PFSK-1 (cell line): ENCODE measurements around the gene PITPNM3.

Experiments
- FOXP2 ChIP-seq: optimal IDR thresholded peaks from 2 replicates; pipeline ENCODE3; 2011; ENCODE audit warnings: borderline replicate concordance, control low read depth, inconsistent platforms; ENCODE audit not compliant: insufficient read depth; ENCODE audit errors: extremely low read length, extremely low read depth
- POLR2AphosphoS5 ChIP-seq: IDR thresholded peaks from 2 replicates; pipeline ENCODE4 v1.6.1; 2012; ENCODE audit warnings: low read depth, mild to moderate bottlenecking, control low read depth, low read length, moderate library complexity
- REST ChIP-seq, 2 experiments: IDR thresholded peaks; 2 replicates each; pipeline versions ENCODE4 v1.6.1 to v1.8.0; 2011 to 2012; ENCODE audit warnings: low read depth in 2 of 2, low read length in 2 of 2, control low read depth in 1 of 2, inconsistent platforms in 1 of 2, mild to moderate bottlenecking in 1 of 2, moderate library complexity in 1 of 2; ENCODE audit not compliant: insufficient read depth in 1 of 2
- SIN3A ChIP-seq: IDR thresholded peaks from 2 replicates; pipeline ENCODE4 v1.6.1; 2012; ENCODE audit warnings: mild to moderate bottlenecking, low read length, moderate library complexity, borderline replicate concordance; ENCODE audit not compliant: insufficient read depth
- TAF1 ChIP-seq: IDR thresholded peaks from 2 replicates; pipeline ENCODE4 v1.6.1; 2012; ENCODE audit warnings: low read length, control low read depth, borderline replicate concordance; ENCODE audit not compliant: insufficient read depth

PITPNM3 gene

GRCh38 chr17:6541886-6542285, 14.5 kb downstream of the PITPNM3 start:
- no peak for TF ChIP-seq SIN3A
- TF ChIP-seq REST (IDR thresholded peaks at IDR 0.05; ENCODE audit: insufficient read depth in 1 of 2, low read depth in 2 of 2, low read length in 2 of 2) = no peak
- TF ChIP-seq FOXP2 = no peak
- no peak for TF ChIP-seq TAF1
- no peak for TF ChIP-seq POLR2AphosphoS5

- TF ChIP-seq TAF1 (no peak), SIN3A (no peak), FOXP2 (no peak), REST (IDR thresholded peaks at IDR 0.05; ENCODE audit: insufficient read depth in 1 of 2, low read depth in 2 of 2, low read length in 2 of 2) (no peak), POLR2AphosphoS5 (no peak)
Measured at GRCh38 chr17:6539871-6540270, 16.5 kb downstream of the PITPNM3 start.

GRCh38 chr17:6536566-6537065, 19.7 kb downstream of the PITPNM3 start:
- TF ChIP-seq POLR2AphosphoS5 (no peak), TAF1 (no peak), REST (IDR thresholded peaks at IDR 0.05; ENCODE audit: insufficient read depth in 1 of 2, low read depth in 2 of 2, low read length in 2 of 2) (no peak), SIN3A (no peak), FOXP2 (no peak)

- TF ChIP-seq FOXP2 (no peak), SIN3A (no peak), REST (IDR thresholded peaks at IDR 0.05; ENCODE audit: insufficient read depth in 1 of 2, low read depth in 2 of 2, low read length in 2 of 2) (no peak), TAF1 (no peak), POLR2AphosphoS5 (no peak)
Measured at GRCh38 chr17:6536053-6536452, 20.3 kb downstream of the PITPNM3 start.

- TF ChIP-seq FOXP2 (no peak), REST (IDR thresholded peaks at IDR 0.05; ENCODE audit: insufficient read depth in 1 of 2, low read depth in 2 of 2, low read length in 2 of 2) (no peak), SIN3A (no peak), TAF1 (no peak), POLR2AphosphoS5 (no peak)
Measured at GRCh38 chr17:6534846-6535514, 21.4 kb downstream of the PITPNM3 start.
